ENCODE measurements around the gene CFAP161. TPM values are rescaled to one million over a fixed set of nuclear protein-coding genes. Genes with fewer than 3 reads are reported as not detected.
"Not testable (repeated sequence)": the region's sequence is repeated elsewhere in the genome, so short reads cannot be mapped to it uniquely, and the experiment has no call there.

The CFAP161 gene
- polyA plus RNA-seq, 1 donor (not counting 4 experiments of a cell fraction or from before 2014, with no cell fraction given), result not detected

GRCh38 chr15:81157939-81158223 is 23.8 kb downstream of the CFAP161 start:
- Histone ChIP-seq H3K27me3 (ENCODE audit: control insufficient read depth, extremely low read depth, insufficient read depth, low read length) (no peaks in the 10 kb centered on the region), H3K27ac (ENCODE audit: control insufficient read depth, insufficient read depth, low read length) (no peak overlapping the region), H3K9ac (ENCODE audit: control insufficient read depth, extremely low read depth, insufficient read depth, low read length) (no peak overlapping the region), H3K36me3 (ENCODE audit: control insufficient read depth in 2 of 2, extremely low read depth in 1 of 2, insufficient read depth in 2 of 2, low read length in 2 of 2) (no peaks in the 10 kb centered on the region), H3K9me3 (ENCODE audit: control insufficient read depth, low read depth, low read length) (no peaks in the 10 kb centered on the region), H3K4me3 (ENCODE audit: control insufficient read depth in 2 of 3, extremely low read depth in 1 of 3, insufficient read depth in 2 of 3, low read depth in 1 of 3, low read length in 3 of 3) (no peak overlapping the region), H2AFZ (ENCODE audit: control insufficient read depth, low read length) (no peak overlapping the region), H3K4me2 (ENCODE audit: control insufficient read depth, extremely low read depth, insufficient read depth, low read depth, low read length) (no peak overlapping the region), H4K20me1 (ENCODE audit: control insufficient read depth, extremely low read depth, insufficient read depth, low read length) (no peaks in the 10 kb centered on the region), H3K79me2 (ENCODE audit: control insufficient read depth, insufficient read depth, low read length) (no peaks in the 10 kb centered on the region), H3K9me1 (ENCODE audit: control insufficient read depth, extremely low read depth, insufficient read depth, low read length) (no peaks in the 10 kb centered on the region), H3K4me1 (ENCODE audit: control insufficient read depth, extremely low read depth, insufficient read depth, low read length) (peaks cover 9% of the 10 kb centered on the region)
- TF ChIP-seq CTCF (optimal IDR thresholded peaks at IDR 0.05 in 1 of 3, IDR thresholded peaks at IDR 0.05 in 1 of 3, conservative IDR thresholded peaks at IDR 0.05 in 1 of 3; ENCODE audit: extremely low read depth in 1 of 3, insufficient read depth in 2 of 3, low read length in 3 of 3), result no peak
- no peak for TF ChIP-seq EZH2 (IDR thresholded peaks at IDR 0.05; ENCODE audit: low read length)
- dilution Hi-C loops (cut with MboI; ENCODE audit: extremely low pct_ligation_motif_present, low sequenced_read_pairs), result no loop called here
- no peak for FAIRE-seq
- DNase-seq (ENCODE audit: low read depth, low spot score), result no peak

DNA sequence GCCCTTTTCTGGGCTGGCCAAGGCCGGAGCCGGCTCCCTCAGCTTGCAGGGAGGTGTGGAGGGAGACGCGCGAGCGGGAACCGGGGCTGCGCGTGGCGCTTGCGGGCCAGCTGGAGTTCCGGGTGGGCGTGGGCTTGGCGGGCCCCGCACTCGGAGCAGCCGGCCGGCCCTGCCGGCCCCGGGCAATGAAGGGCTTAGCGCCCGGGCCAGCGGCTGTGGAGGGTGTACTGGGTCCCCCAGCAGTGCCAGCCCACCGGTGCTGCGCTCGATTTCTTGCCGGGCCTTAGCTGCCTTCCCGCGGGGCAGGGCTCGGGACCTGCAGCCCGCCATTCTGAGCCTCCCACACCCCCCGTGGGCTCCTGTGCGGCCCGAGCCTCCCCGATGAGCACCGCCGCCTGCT is 24.5 kb downstream of the CFAP161 start:
- H3K9me3 ChIP-seq (ENCODE audit: control insufficient read depth, low read depth, low read length); H3K27ac ChIP-seq (ENCODE audit: control insufficient read depth, insufficient read depth, low read length); H2AFZ ChIP-seq (ENCODE audit: control insufficient read depth, low read length); H3K4me1 ChIP-seq (ENCODE audit: control insufficient read depth, extremely low read depth, insufficient read depth, low read length); H3K9ac ChIP-seq (ENCODE audit: control insufficient read depth, extremely low read depth, insufficient read depth, low read length); DNase-seq (ENCODE audit: low read depth, low spot score); dilution Hi-C loops (cut with MboI; ENCODE audit: extremely low pct_ligation_motif_present, low sequenced_read_pairs); H3K36me3 ChIP-seq (ENCODE audit: control insufficient read depth in 2 of 2, extremely low read depth in 1 of 2, insufficient read depth in 2 of 2, low read length in 2 of 2); FAIRE-seq; H3K4me2 ChIP-seq (ENCODE audit: control insufficient read depth, extremely low read depth, insufficient read depth, low read depth, low read length); H3K79me2 ChIP-seq (ENCODE audit: control insufficient read depth, insufficient read depth, low read length); H3K4me3 ChIP-seq (ENCODE audit: control insufficient read depth in 2 of 3, extremely low read depth in 1 of 3, insufficient read depth in 2 of 3, low read depth in 1 of 3, low read length in 3 of 3); H4K20me1 ChIP-seq (ENCODE audit: control insufficient read depth, extremely low read depth, insufficient read depth, low read length); H3K27me3 ChIP-seq (ENCODE audit: control insufficient read depth, extremely low read depth, insufficient read depth, low read length); H3K9me1 ChIP-seq (ENCODE audit: control insufficient read depth, extremely low read depth, insufficient read depth, low read length): not testable (repeated sequence)

- Histone ChIP-seq H3K9ac (ENCODE audit: control insufficient read depth, extremely low read depth, insufficient read depth, low read length) (no peak overlapping the region), H2AFZ (ENCODE audit: control insufficient read depth, low read length) (no peak overlapping the region), H3K79me2 (ENCODE audit: control insufficient read depth, insufficient read depth, low read length) (no peaks in the 10 kb centered on the region), H3K4me1 (ENCODE audit: control insufficient read depth, extremely low read depth, insufficient read depth, low read length) (peaks cover 9% of the 10 kb centered on the region), H3K4me3 (ENCODE audit: control insufficient read depth in 2 of 3, extremely low read depth in 1 of 3, insufficient read depth in 2 of 3, low read depth in 1 of 3, low read length in 3 of 3) (no peak overlapping the region), H3K9me3 (ENCODE audit: control insufficient read depth, low read depth, low read length) (no peaks in the 10 kb centered on the region), H3K9me1 (ENCODE audit: control insufficient read depth, extremely low read depth, insufficient read depth, low read length) (no peaks in the 10 kb centered on the region), H4K20me1 (ENCODE audit: control insufficient read depth, extremely low read depth, insufficient read depth, low read length) (no peaks in the 10 kb centered on the region), H3K4me2 (ENCODE audit: control insufficient read depth, extremely low read depth, insufficient read depth, low read depth, low read length) (no peak overlapping the region), H3K27me3 (ENCODE audit: control insufficient read depth, extremely low read depth, insufficient read depth, low read length) (no peaks in the 10 kb centered on the region), H3K27ac (ENCODE audit: control insufficient read depth, insufficient read depth, low read length) (no peak overlapping the region), H3K36me3 (ENCODE audit: control insufficient read depth in 2 of 2, extremely low read depth in 1 of 2, insufficient read depth in 2 of 2, low read length in 2 of 2) (no peaks in the 10 kb centered on the region)
- TF ChIP-seq CTCF (optimal IDR thresholded peaks at IDR 0.05 in 1 of 3, IDR thresholded peaks at IDR 0.05 in 1 of 3, conservative IDR thresholded peaks at IDR 0.05 in 1 of 3; ENCODE audit: extremely low read depth in 1 of 3, insufficient read depth in 2 of 3, low read length in 3 of 3) (no peak), EZH2 (IDR thresholded peaks at IDR 0.05; ENCODE audit: low read length) (no peak)
- FAIRE-seq (peak; percentile 46), DNase-seq (ENCODE audit: low read depth, low spot score) (no peak)
- dilution Hi-C loops (cut with MboI; ENCODE audit: extremely low pct_ligation_motif_present, low sequenced_read_pairs), result no loop called here
These were observed 26.5 kb downstream of the CFAP161 start for GRCh38 chr15:81160312-81161159.
